HG02852 (cell line): ENCODE data around the gene CCDC82.

Experiments used
- ATAC-seq: cut with Tn5 transposase; IDR thresholded peaks from one replicate; pipeline ENCODE4 v1.9.1; 2021; ENCODE audit warnings: mild to moderate bottlenecking, moderate library complexity; ENCODE audit not compliant: unreplicated experiment

CCDC82 gene

GRCh38 chr11:96309016-96309642 is 80.6 kb downstream of the CCDC82 start:
- no peak for ATAC-seq

- ATAC-seq = no peak
Measured at GRCh38 chr11:96307776-96308140, 82.0 kb downstream of the CCDC82 start.

DNA sequence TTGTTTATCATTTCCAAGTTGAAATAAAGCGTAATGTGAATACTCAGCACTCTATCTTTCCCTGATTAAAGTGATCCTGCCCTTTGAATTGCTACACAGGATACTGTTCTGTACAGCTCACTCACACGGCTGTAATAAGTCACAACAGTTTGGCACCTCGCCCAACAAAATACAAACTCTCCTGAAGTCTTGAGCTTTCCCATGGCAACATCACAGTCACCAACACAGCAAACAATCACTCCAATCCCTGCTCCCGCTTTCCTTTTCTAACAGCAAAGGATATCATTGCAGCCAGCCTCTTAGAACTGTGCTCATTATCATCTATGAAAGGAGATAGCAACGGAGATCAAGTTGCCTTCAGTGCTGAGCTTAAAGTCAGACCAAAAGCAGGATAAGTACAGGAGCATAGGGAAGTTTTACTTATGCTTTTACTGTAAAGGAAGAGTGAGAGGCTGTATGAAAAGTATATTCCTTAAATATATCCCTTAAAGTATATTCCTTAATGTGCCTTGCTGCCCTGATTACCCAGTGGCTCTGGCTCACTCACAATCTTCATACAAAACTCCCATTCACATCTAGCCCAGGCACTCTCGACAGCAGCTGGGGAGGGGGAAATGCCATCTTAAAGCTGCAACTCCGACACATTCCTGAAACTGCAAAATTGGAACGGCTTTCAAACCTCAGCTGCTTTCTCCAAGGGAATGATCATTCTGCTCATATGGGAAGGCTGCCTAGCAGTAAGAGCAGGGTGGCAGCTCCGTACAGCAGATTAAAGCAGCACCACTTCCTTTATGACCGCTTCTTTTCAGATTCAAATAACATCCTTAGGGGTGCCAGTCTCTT is 82.6 kb downstream of the CCDC82 start:
- no peak for ATAC-seq

DNA sequence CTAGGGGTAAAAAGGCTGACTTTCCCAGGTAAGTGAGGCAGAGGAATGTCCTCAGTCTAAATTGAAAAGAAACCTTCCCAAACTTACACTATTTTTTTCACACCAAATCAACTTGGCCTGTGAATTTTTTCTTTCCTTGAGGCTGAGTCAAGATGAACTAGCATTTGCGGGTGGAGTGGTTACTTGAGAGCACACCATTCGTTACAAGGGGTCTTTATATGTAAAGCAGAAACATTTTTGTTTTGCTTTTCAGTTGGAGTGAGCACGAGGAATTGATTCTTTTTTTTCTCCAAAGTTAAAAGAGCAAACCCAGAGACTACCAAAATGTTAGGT is 83.1 kb downstream of the CCDC82 start:
- no peak for ATAC-seq

DNA sequence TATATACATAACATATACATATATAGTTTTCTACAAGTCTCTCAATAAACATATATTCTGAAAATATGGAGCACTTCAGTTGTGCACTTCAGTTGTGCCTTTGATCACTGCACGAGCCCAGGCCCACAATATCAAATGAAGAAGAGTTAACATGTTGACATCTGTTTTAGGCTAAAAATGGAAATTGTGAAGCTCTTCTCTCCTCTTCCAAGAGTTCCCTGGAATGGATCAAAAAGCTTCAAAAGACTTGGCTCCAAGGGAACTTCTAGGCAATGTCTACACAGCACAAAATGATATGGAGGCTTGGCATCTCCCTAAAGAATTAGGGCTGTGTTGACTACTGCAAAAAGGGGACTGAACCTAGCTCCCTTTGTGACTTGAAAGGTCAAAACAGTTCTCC is 83.6 kb downstream of the CCDC82 start:
- ATAC-seq = no peak

GRCh38 chr11:96303980-96304379 is 85.7 kb downstream of the CCDC82 start:
- ATAC-seq = no peak

GRCh38 chr11:96303064-96303463 is 86.6 kb downstream of the CCDC82 start:
- ATAC-seq = no peak
